ENCODE results near the gene USP11.

The USP11 gene

GRCh38 chrX:47204970-47205369 is 27.8 kb upstream of the USP11 start:
- DNase-seq (ENCODE audit: low read depth), result no peak

DNA sequence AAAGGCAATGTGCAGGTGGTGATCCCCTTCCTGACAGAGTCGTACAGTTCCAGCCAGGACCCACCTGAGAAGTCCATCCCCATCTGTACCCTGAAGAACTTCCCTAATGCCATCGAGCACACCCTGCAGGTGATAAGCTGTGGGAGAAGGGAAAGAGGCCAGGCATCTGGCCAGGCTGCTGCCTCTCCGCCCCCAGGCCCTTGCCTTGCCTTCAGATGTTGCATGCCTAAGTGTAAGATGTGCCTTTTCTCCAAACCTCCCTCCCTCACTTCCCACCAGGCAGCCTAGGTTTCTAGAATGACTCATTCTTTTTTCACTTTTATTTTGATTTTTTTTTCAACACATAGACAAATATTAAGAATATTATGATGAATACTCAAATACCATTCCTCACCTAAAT is 26.5 kb upstream of the USP11 start:
- DNase-seq (ENCODE audit: low read depth), result no peak

DNA sequence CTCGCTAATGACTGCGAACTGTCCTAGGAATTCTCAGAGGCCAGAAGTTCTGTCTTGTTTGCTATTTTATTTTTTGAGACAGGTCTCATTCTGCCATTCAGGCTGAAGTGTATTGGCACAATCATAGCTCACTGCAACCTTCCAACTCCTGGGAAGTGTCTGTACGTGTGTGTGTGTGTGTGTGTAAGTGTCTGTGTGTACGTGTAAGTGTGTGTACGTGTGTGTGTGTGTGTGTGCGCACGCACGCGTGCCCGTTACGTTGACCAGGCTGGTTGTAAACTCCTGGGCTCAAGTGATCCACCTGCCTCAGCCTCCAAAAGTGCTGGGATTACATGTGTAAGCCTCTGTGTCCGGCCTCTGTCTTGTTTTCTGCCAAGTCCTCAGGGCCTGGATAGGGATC is 24.7 kb upstream of the USP11 start:
- no peak for DNase-seq (ENCODE audit: low read depth)

GRCh38 chrX:47209508-47210238 is 23.1 kb upstream of the USP11 start:
- DNase-seq (ENCODE audit: low read depth), result no peak

DNA sequence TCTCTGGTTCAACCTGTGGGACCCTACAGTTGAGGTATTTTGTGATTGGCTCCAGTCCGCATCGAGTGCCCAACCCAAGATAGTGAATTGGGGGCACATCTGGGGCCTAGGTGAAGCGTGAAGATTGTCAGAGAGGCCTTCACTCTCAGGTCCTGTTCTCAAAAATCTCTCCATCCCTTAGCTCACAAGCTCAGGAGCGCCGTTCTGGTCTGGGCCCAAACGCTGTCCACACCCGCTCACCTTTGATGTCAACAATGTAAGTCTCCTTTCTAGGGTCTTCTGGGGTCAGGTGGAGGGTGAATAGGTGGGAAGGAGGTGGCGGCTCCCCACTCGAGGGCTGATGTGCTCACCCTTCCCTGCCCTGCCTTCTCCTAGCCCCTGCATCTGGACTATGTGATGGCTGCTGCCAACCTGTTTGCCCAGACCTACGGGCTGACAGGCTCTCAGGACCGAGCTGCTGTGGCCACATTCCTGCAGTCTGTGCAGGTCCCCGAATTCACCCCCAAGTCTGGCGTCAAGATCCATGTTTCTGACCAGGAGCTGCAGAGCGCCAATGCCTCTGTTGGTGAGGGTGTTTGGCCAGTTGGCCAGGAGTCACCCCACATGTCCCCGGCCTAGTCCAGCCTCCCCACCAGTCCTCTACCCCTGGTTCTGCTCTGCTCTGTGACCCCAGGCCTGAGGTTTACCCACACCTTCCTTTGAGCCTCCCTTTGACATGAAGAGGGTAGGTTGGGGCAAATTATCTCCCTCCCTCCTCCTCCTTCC is 22.0 kb upstream of the USP11 start:
- no peak for DNase-seq (ENCODE audit: low read depth)

GRCh38 chrX:47212381-47213293 is 20.2 kb upstream of the USP11 start:
- no peak for DNase-seq (ENCODE audit: low read depth)

DNA sequence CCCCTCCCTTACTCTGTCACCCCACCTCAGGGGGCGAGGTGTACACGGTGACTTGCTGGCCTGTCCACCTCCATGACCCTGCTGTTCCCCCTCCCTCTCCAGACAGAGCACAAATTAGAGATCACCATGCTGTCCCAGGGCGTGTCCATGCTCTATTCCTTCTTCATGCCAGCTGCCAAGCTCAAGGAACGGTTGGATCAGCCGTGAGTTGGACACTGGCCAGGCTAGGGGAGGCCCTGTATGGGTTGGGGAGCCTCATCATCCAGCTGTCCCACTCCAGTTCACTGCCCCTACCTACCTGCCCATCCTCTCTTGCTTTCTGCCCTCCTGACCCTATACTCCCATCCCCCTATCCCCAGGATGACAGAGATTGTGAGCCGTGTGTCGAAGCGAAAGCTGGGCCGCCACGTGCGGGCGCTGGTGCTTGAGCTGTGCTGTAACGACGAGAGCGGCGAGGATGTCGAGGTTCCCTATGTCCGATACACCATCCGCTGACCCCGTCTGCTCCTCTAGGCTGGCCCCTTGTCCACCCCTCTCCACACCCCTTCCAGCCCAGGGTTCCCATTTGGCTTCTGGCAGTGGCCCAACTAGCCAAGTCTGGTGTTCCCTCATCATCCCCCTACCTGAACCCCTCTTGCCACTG is 18.3 kb upstream of the USP11 start:
- DNase-seq (ENCODE audit: low read depth), result no peak

DNA sequence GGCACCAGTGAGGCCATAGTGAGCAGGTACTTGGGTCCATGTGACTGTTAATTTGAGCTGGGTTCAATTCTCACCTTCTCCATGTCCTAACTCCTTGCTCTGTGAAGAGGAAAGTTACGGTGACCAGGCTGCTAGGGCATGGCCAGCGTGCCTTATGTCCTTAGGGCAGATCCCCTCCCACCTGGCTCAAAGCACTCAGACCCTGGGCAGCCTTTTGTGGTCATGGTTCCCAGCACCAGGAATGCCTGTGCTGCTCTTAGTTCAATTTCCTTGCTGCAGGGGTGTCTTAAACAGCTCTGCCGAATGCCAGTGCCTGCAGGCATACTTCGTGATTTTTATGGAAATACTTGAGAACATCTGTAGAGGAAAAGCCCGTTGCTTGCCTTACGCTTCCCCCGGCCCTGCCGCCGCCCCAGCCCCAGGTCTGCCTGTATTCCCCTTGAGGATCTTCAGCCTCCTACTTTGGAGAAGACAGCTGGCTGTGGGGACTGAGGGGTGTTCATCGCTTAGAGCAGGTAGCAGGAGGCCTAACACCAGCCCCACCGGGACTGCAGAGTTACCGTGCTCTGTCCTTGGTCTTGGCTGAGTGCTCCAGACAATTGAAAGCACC is 17.4 kb upstream of the USP11 start:
- DNase-seq (ENCODE audit: low read depth), result no peak

DNA sequence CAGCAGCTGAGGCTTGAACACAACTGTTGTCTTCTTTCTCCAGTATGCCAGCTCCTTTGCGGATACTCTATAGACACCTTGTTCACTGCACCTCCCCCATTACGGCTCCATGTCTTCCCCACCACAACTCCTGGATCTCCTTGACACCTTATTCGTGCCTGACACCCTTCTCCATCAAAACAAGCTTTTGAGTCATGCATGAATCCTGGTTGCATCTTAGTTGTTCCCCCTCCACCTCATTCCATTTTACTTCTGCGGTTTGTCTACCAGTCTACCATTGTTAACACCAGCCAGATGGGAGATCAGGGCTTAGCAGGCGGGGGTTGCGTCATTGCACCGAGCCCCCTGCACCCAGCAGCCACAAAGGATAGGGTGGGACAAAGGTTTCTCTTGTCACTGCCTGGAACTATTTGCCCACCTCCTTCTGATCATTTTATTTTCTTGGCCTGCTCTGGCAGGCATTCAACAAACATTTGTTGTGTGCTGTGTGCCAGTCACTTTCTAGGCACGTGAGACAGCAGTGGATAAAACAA is 16.4 kb upstream of the USP11 start:
- no peak for DNase-seq (ENCODE audit: low read depth)

- DNase-seq (ENCODE audit: low read depth), result no peak
Measured at GRCh38 chrX:47217121-47217851, 15.5 kb upstream of the USP11 start.

DNA sequence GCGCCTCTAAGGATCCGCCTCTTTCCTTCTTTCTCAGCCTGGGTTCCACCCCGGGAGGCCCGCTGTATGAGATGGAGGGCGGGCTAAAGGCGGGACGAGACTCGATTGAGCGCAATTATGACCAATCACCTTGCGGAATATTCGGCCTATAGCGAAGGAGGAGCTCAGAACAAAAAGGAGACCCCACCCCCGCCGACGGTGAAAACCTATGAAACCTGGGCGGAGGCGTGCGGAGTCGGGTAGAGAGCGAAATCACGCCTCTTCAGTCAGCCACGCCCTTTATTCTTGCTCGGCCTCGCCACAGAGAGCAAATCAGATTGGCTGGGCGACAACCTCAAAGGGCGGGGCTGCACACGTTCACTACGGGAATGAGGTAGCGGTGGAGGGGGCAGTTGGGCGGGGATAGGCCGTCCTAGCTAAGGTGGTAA is 14.9 kb upstream of the USP11 start:
- peak; percentile 97 for DNase-seq (ENCODE audit: low read depth)

DNA sequence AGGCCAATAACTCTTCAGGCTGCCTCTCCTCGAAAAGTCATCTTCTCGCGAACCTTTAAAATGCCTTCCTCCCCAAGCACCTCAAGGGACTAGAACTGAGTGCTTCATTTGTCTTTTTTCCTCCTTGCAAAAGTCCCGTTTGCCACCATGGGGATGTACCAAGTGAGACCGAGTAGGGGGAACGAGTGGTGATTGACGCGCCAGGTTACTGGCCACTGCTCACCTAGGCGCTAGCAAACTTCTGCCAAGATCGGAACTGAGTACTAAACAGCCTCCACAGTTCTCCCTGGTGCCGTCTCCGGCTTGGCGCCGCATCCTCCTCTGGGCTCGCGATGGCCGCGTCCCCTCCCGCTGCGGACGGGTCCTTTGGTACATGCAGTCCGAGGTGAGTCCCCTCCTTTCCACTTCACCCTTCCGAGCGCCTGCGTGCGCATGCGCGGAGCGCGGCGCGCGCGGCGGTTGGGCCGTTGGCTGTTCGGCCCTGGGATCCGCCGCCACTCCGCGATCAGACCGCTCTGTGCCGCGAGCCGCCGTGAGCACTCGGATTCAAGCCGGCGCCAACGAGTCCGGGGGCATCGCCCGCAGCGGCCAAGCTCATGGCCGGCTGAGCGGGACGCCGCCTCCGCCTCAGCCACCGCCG is 14.4 kb upstream of the USP11 start, which contains the start of gene CDK16:
Gene CDK16, plus strand, starts transcription at position 402 of the 640 bp plus-strand sequence. CDS start 4,877 bp downstream, outside the sequence.
- DNase-seq (ENCODE audit: low read depth), result peak; percentile 61

DNA sequence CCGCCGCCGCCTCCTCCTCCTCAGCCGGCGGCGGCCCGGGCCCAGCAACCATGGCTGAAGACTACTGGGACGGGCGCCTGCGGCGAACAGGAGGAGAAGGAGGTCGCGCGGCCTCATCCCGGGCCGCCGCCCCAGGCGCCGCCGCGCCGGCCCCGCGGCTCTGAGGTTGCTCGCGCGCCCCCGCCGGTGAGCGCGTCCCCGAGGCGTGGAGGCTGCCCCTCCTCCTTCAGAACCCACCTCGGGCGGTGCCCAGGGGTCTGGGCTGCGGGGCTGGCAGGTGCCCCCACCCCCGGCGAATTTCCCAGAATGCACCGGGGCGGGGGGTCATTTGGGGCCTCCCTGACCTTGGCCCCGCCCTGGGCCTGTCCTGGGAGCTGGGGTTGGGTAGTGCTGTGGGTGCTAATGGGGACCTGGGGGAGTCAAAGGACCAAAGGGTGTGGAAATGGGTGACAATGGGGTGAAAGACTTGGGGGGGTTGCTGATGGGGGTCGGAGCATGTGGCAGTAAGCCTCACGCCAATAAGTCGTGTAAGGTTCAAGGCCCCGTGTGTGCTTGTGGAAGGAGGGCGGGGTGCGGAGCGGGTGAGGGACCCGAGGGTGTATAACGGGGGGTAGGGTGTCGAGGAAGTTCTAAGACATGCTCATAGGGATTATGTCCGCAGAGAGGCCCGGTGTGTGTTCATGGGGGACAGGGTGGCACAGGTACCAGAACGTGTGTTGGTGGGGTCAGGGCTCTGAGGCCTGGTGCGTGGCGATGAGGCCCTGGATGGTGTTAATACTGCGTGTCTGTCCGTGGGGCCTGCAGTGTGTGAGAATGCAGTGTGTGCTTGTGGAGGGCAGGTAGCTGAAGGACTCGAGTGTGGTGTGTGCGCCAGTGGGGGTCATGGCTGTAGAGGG is 13.6 kb upstream of the USP11 start:
- no peak for DNase-seq (ENCODE audit: low read depth)

- no peak for DNase-seq (ENCODE audit: low read depth)
Measured at GRCh38 chrX:47221756-47222155, 11.1 kb upstream of the USP11 start.

DNA sequence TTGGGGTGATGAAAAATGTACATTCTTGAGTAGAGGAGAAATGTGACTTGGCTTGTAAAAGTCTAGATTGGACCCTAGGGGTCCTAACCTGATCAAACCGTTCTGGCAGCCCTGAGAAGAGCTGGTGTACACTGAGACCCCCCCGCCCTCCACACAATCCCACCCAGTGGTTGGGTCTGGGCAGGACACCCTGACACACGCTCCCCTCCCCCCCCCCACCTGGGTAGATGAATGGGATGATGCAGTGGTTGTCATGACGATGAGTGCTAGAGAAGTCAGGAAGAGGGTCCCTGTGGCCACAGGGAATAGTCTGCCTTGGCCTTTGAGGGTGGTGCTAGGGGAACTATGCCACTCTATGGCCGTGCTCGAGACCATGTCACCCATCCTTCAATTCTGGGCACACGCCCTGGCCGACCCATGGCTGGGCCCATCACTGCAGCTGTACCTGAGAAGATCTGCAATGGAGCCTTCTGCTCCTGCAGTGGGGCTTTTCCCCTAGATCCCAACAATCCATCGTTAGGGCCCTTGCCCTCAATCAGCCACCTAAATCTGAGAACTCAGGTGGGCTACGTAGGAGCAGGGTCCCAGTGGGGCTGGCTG is 10.0 kb upstream of the USP11 start:
- DNase-seq (ENCODE audit: low read depth), result no peak

GRCh38 chrX:47223476-47224250 is 9.1 kb upstream of the USP11 start:
- DNase-seq (ENCODE audit: low read depth), result no peak

DNA sequence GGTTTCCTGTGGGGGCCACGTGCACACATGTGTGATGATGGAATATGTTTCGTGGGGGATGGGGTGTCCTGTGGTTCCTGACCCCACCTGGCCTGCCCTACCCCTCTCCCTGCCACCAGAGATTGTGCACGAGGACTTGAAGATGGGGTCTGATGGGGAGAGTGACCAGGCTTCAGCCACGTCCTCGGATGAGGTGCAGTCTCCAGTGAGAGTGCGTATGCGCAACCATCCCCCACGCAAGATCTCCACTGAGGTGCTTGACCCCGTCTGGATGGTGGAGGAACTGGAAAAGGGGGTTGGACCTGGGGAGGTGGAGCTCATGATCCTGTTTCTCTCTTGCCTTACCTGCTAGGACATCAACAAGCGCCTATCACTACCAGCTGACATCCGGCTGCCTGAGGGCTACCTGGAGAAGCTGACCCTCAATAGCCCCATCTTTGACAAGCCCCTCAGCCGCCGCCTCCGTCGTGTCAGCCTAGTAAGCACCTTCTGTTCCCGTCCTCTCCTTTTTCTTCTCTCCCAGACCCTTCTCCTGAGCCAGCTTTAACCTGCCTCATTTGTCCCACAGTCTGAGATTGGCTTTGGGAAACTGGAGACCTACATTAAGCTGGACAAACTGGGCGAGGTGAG is 8.4 kb upstream of the USP11 start:
- DNase-seq (ENCODE audit: low read depth), result no peak

Data from stromal cell of bone marrow (primary cell).